ENCODE measurements around the gene EXOC4.

The EXOC4 gene

DNA sequence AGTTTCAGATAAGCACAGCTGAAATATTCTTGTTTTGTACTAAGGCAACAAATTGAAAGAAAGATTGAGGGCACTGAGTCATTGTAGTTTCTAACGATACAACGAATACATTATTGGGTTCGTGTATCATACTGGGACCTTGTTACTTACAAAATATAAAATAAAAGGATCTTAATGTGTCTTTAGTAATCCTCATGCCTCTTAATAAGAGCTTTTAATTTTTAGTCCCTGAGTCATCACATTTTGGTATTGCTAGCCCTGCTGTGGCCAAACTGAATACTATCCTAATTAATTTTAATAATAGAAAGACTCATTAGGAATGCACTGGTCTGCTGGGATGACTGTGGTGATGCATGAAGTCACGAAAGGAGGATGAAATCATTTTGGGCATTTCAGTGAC is 309.7 kb downstream of the EXOC4 start:
- TF ChIP-seq, protein P1, sequence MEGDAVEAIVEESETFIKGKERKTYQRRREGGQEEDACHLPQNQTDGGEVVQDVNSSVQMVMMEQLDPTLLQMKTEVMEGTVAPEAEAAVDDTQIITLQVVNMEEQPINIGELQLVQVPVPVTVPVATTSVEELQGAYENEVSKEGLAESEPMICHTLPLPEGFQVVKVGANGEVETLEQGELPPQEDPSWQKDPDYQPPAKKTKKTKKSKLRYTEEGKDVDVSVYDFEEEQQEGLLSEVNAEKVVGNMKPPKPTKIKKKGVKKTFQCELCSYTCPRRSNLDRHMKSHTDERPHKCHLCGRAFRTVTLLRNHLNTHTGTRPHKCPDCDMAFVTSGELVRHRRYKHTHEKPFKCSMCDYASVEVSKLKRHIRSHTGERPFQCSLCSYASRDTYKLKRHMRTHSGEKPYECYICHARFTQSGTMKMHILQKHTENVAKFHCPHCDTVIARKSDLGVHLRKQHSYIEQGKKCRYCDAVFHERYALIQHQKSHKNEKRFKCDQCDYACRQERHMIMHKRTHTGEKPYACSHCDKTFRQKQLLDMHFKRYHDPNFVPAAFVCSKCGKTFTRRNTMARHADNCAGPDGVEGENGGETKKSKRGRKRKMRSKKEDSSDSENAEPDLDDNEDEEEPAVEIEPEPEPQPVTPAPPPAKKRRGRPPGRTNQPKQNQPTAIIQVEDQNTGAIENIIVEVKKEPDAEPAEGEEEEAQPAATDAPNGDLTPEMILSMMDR (conservative IDR thresholded peaks at IDR 0.05) = no peak
- TF ChIP-seq ZFX (IDR thresholded peaks at IDR 0.05) = no peak
- no peak overlapping the region for H3K27ac ChIP-seq

DNA sequence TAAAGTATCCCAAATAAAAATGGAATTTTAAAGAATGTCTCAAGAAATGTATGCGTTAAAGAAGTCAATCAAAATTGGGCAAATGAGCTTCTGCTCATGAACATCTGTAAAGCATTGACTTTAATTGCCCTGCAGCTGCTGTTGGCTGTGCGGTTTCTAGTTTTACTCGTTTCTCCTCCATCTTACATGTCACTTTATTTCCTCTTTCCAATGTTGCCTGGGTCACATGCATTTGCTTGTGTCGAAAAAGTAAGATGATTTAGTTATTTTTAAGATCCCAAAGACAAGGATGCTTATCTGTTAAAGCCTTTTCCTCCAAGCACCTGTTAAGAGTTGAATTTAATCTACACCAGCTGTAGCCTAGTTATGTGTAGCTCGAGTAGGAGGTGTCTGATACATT is 310.4 kb downstream of the EXOC4 start:
- H3K27ac ChIP-seq = no peak overlapping the region
- TF ChIP-seq ZFX (IDR thresholded peaks at IDR 0.05) = no peak
- TF ChIP-seq, protein P1 (conservative IDR thresholded peaks at IDR 0.05) = no peak

DNA sequence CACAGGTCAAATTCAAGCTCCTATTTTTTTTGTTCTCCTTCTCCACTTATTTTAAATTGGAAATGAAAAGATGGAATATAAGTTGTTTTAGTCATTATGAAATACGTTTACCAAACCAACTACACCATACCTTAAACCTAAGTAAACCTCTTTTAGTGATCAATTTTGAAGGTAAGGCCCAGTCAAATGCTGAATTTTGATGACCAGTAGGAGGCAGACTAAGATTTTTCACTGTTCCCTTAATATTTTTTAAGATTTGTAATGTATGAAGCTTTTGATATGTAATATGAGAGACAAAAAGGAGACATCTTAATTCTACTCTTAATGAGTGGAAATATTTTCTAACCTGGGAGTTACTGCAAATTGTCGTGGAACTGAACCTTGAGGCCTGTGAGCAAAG is 311.6 kb downstream of the EXOC4 start:
- TF ChIP-seq, protein P1 (conservative IDR thresholded peaks at IDR 0.05) = peak; percentile 56
- TF ChIP-seq ZFX (IDR thresholded peaks at IDR 0.05) = no peak
- H3K27ac ChIP-seq = no peak overlapping the region

DNA sequence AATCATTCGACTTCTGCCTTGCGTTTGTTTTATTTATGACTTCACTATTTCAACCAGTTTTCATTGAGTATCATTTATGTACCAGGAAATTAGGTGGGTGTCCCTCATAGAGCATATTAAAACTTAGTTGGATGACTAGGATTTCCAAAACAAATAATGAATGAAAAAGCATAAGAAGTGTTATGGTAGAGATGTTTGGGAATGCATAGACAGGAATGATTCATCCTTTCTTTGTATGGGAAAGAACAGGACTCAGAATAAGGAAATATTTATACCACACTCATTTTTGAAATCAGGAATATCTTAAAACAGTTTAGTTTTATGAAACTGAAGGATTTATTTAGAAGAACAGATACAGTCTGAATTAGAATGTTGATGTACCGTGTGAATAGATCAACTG is 315.7 kb downstream of the EXOC4 start:
- TF ChIP-seq, protein P1 (conservative IDR thresholded peaks at IDR 0.05) = no peak
- no peak for TF ChIP-seq ZFX (IDR thresholded peaks at IDR 0.05)
- no peak overlapping the region for H3K27ac ChIP-seq

DNA sequence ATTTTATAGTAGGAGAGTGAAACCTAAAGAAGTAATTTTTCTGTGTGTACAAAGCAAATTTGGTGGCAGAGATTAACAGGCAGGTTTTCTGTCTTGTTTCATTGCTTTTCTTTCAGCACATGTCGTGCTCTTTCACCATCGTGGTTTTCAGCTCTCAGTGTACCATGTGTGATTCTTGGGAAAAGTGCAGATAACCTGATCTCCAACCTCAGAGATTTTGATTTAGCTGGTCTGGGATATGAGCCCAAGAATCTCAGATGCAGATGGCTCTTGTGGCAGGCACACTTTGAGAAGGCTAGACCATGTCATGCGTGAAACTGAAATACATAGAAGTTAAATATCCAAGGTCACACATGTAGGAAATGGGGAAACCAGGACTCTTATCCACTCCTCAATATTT is 317.4 kb downstream of the EXOC4 start:
- no peak for TF ChIP-seq ZFX (IDR thresholded peaks at IDR 0.05)
- TF ChIP-seq, protein P1 (conservative IDR thresholded peaks at IDR 0.05) = no peak
- no peak overlapping the region for H3K27ac ChIP-seq

DNA sequence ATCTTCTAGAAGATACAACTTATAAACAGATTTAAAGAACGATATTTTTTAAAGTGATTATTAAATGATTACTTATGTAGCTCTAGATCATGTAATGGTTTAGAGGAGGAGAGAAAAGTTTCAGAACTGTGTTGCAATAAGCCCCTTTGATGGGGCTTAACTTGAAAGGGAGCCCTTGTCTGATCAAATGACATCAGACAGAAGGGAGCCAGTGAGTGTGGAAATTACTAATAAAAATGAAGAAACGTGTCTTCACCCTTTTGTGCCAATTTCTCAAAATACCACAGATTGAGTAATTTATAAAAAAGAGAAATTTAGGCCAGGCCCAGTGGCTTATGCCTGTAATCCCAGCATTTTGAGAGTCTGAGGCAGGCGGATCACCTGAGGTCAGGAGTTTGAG is 318.2 kb downstream of the EXOC4 start:
- TF ChIP-seq, protein P1 (conservative IDR thresholded peaks at IDR 0.05) = no peak
- no peak for TF ChIP-seq ZFX (IDR thresholded peaks at IDR 0.05)
- peak overlapping the region; percentile 32; the same call in 1 of the 2 replicates for H3K27ac ChIP-seq

DNA sequence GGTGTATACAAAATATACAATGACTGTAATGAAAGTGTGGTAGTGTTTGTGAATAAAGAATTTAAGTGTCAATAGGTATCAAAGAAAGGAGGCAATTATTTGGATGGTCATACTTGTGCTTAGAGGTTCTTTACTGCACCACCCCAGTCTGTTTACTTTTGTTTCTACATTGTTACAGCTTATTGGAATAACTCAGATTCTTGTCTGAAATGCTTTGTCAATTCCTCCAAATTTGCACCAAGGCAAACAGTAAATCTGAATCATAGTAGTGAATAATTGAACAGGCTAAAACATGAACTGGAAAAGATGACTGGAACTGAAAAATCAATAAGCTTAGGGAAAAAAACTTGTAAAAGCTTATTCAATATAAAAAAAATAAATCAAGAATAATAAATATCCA is 319.2 kb downstream of the EXOC4 start:
- no peak overlapping the region for H3K27ac ChIP-seq
- no peak for TF ChIP-seq ZFX (IDR thresholded peaks at IDR 0.05)
- TF ChIP-seq, protein P1 (conservative IDR thresholded peaks at IDR 0.05) = no peak
